Urinary bladder (tissue), 4 donors: ENCODE results near the gene G3BP1. TPM values are rescaled to one million over a fixed set of nuclear protein-coding genes. Genes with fewer than 3 reads are reported as not detected.
"Not testable (repeated sequence)": the region's sequence is repeated elsewhere in the genome, so short reads cannot be mapped to it uniquely, and the experiment has no call there.

ENCODE experiments used
- DNase-seq: peaks from one replicate; pipeline ENCODE4 v3.0.0-alpha.2; 2015; ENCODE audit errors: extremely low spot score
- H3K27ac ChIP-seq: one replicate; pipeline ENCODE4 v1.5.1; 2013; ENCODE audit warnings: low read depth, mild to moderate bottlenecking, moderate library complexity
- H3K36me3 ChIP-seq: one replicate; pipeline ENCODE4 v1.6.1; 2013; ENCODE audit warnings: mild to moderate bottlenecking, moderate library complexity; ENCODE audit not compliant: insufficient read depth
- H3K4me1 ChIP-seq: one replicate; pipeline ENCODE4 v1.6.1; 2013; ENCODE audit warnings: mild to moderate bottlenecking, moderate library complexity; ENCODE audit not compliant: insufficient read depth
- H3K4me3 ChIP-seq: one replicate; pipeline ENCODE4 v1.5.1; 2013; ENCODE audit warnings: low read depth, low read length
- WGBS: extraction: QIAGEN DNeasy Blood & Tissue Kit; methylation state at CpG from one replicate; pipeline ENCODE4 v1.1.7; 2013; 5-methylcytosine and 5-hydroxymethylcytosine counted together
- polyA plus RNA-seq: library from polyadenylated mRNA; stranded (reverse); fragments of 200-250 nt; gene quantifications from one replicate; pipeline ENCODE4 v1.2.3, GENCODE V29; 2013
- total RNA-seq: library from RNA; depleted of rRNA; stranded (reverse); fragments of >200 nt; gene quantifications from one replicate; pipeline ENCODE4 v1.2.3, GENCODE V29; 2014
- donor health status: healthy with polysubstance abuse.
- donor health status: healthy.

The G3BP1 gene
- total and polyA plus RNA-seq, 2 donors = 31.8 to 128 TPM

- H3K4me3 ChIP-seq = no peak overlapping the region
- H3K4me1 ChIP-seq = no peaks in the 10 kb centered on the region
- H3K36me3 ChIP-seq = no peaks in the 10 kb centered on the region
- no peak for DNase-seq
- 88% methylated on average over 3 of the region's 3 CpGs for WGBS
- no peak overlapping the region for H3K27ac ChIP-seq
Observed at GRCh38 chr5:151820271-151820670, 48.5 kb downstream of the G3BP1 start.

- 88% methylated on average over 1 of the region's 1 CpG for WGBS
Observed at GRCh38 chr5:151820903-151821302, 49.1 kb downstream of the G3BP1 start.

GRCh38 chr5:151822141-151822540 lies 50.4 kb downstream of the G3BP1 start:
- Histone ChIP-seq H3K27ac (no peak overlapping the region), H3K36me3 (no peaks in the 10 kb centered on the region), H3K4me3 (no peak overlapping the region), H3K4me1 (no peaks in the 10 kb centered on the region)
- WGBS = 96% methylated on average over 4 of the region's 4 CpGs
- no peak for DNase-seq

More at GRCh38 chr5:151820903-151821302, 49.1 kb downstream of the G3BP1 start:
- no peak for DNase-seq
- Histone ChIP-seq H3K36me3 (no peaks in the 10 kb centered on the region), H3K4me1 (no peaks in the 10 kb centered on the region), H3K27ac (no peak overlapping the region), H3K4me3 (no peak overlapping the region)

GRCh38 chr5:151825445-151825844 lies 53.7 kb downstream of the G3BP1 start:
- Histone ChIP-seq H3K27ac (no peak overlapping the region), H3K36me3 (no peaks in the 10 kb centered on the region), H3K4me3 (no peak overlapping the region), H3K4me1 (no peaks in the 10 kb centered on the region)
- DNase-seq = peak; percentile 28
- 20% methylated on average over 1 of the region's 1 CpG for WGBS

GRCh38 chr5:151829370-151829769 lies 57.6 kb downstream of the G3BP1 start:
- Histone ChIP-seq H3K4me3 (no peak overlapping the region), H3K27ac (no peak overlapping the region), H3K4me1 (no peaks in the 10 kb centered on the region), H3K36me3 (no peaks in the 10 kb centered on the region)
- no peak for DNase-seq
- 94% methylated on average over 1 of the region's 1 CpG for WGBS

GRCh38 chr5:151832843-151833242 lies 61.1 kb downstream of the G3BP1 start:
- not testable (repeated sequence) for H3K36me3 ChIP-seq, H3K4me1 ChIP-seq, H3K4me3 ChIP-seq, H3K27ac ChIP-seq, DNase-seq
- 99% methylated on average over 4 of the region's 4 CpGs for WGBS

GRCh38 chr5:151846765-151847164 lies 75.0 kb downstream of the G3BP1 start:
- DNase-seq = no peak
- H3K4me1 ChIP-seq = no peaks in the 10 kb centered on the region
- H3K4me3 ChIP-seq = no peak overlapping the region
- no peaks in the 10 kb centered on the region for H3K36me3 ChIP-seq
- no peak overlapping the region for H3K27ac ChIP-seq

GRCh38 chr5:151847871-151848270 lies 76.1 kb downstream of the G3BP1 start:
- DNase-seq = no peak
- no peak overlapping the region for H3K4me3 ChIP-seq
- H3K27ac ChIP-seq = no peak overlapping the region
- no peaks in the 10 kb centered on the region for H3K4me1 ChIP-seq
- H3K36me3 ChIP-seq = no peaks in the 10 kb centered on the region
- WGBS = 30% methylated on average over 1 of the region's 1 CpG

- 89% methylated on average over 4 of the region's 4 CpGs for WGBS
- H3K4me1 ChIP-seq = no peaks in the 10 kb centered on the region
- H3K4me3 ChIP-seq = no peak overlapping the region
- no peak for DNase-seq
- no peak overlapping the region for H3K27ac ChIP-seq
- H3K36me3 ChIP-seq = no peaks in the 10 kb centered on the region
Observed at GRCh38 chr5:151855701-151856100, 83.9 kb downstream of the G3BP1 start.

GRCh38 chr5:151856861-151857260 lies 85.1 kb downstream of the G3BP1 start:
- H3K4me3 ChIP-seq = no peak overlapping the region
- no peaks in the 10 kb centered on the region for H3K36me3 ChIP-seq
- no peak for DNase-seq
- 89% methylated on average over 5 of the region's 5 CpGs for WGBS
- H3K4me1 ChIP-seq = no peaks in the 10 kb centered on the region
- no peak overlapping the region for H3K27ac ChIP-seq

GRCh38 chr5:151860867-151861266 lies 89.1 kb downstream of the G3BP1 start:
- not testable (repeated sequence) for H3K4me1 ChIP-seq, DNase-seq, H3K27ac ChIP-seq, H3K36me3 ChIP-seq, H3K4me3 ChIP-seq
- 93% methylated on average over 3 of the region's 4 CpGs for WGBS

Other genes starting within 250 kb of the G3BP1 start
- 5.0 TPM for gene FAT2, start 180.6 kb upstream of the G3BP1 start, total RNA-seq
- gene FAT2, start 180.6 kb upstream of the G3BP1 start, polyA plus RNA-seq = 2.7 TPM
- gene SPARC, start 85.0 kb upstream of the G3BP1 start, total RNA-seq = 5,536 TPM
- 1,774 TPM for gene SPARC, start 85.0 kb upstream of the G3BP1 start, polyA plus RNA-seq
- 30.8 TPM for gene ATOX1, start 13.3 kb upstream of the G3BP1 start, total RNA-seq
- gene ATOX1, start 13.3 kb upstream of the G3BP1 start, polyA plus RNA-seq = 121 TPM
- not detected for gene GLRA1, start 152.9 kb downstream of the G3BP1 start, total RNA-seq
- gene GLRA1, start 152.9 kb downstream of the G3BP1 start, polyA plus RNA-seq = not detected